Limb (tissue), 2 donors: ENCODE data around the gene PRXL2C.
"Not testable (repeated sequence)": the region's sequence is repeated elsewhere in the genome, so short reads cannot be mapped to it uniquely, and the experiment has no call there.

Experiments
- DNase-seq, 2 donors: peaks; one replicate each; pipeline ENCODE4 v3.0.0-alpha.2; 2016; ENCODE audit errors: extremely low spot score in 2 of 2

The PRXL2C gene

GRCh38 chr9:96649620-96650324 is 5.3 kb downstream of the PRXL2C start:
- DNase-seq = no peak

DNA sequence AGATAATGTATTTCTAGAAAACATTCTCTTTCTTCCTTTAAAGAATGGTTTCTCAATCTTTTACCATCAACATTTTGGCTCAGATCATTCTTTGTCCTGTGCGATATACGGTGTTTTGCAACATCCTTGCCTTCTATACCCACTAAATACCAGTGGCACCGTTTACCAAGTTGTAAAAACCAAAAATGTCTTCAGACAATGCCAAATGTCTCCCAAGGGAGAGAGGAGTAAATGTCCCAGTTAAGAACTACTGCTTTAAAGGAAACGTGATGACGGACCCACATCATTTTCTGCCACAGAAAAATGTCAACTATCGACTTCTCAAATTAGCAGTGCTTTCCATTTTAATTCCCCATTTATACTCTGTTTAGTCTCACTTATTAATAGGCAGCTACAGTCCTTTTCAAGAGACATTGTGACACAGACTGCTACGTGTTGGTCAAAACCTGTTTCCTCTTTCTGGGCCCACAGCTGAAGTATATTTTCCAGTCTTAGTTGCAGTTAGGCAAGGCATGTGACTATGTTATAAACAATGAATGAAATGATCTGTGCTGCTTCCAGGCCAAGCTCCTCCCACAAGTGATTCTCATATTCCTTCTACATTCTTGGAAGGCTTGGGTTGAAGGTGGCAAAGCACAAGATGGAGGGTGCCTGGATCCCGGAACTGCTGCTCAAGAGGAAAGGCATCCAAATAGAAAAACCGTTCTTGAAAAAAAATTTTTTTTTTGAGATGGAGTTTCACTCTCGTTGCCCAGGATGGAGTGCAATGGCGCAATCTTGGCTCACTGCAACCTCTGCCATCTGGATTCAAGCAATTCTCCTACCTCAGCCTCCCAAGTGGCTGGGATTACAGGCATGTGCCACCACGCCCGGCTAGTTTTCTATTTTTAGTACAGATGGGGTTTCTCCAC is 8.8 kb downstream of the PRXL2C start:
- DNase-seq = peak in 1 of 2 donors; percentile 4

- no peak for DNase-seq
These were observed 11.0 kb downstream of the PRXL2C start for GRCh38 chr9:96644137-96644536.

DNA sequence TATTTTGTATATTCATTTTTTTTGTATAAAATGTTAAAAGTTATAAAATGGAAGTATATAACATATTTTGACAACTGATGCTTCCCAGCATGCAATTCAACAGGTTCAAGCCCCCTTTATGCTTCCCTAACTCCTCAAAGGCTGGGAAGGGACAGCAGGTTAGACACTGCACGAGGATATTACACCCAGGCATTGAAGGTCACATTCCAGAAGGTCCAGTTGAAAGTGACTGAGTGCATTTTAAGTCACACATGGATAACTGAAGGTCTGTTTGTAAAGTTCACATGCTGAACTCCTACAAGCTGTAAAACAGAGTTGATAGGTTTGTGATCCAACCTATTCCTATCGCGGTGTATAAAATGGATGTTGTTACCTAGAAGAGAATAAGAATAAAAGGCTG is 13.6 kb downstream of the PRXL2C start:
- DNase-seq = no peak

DNA sequence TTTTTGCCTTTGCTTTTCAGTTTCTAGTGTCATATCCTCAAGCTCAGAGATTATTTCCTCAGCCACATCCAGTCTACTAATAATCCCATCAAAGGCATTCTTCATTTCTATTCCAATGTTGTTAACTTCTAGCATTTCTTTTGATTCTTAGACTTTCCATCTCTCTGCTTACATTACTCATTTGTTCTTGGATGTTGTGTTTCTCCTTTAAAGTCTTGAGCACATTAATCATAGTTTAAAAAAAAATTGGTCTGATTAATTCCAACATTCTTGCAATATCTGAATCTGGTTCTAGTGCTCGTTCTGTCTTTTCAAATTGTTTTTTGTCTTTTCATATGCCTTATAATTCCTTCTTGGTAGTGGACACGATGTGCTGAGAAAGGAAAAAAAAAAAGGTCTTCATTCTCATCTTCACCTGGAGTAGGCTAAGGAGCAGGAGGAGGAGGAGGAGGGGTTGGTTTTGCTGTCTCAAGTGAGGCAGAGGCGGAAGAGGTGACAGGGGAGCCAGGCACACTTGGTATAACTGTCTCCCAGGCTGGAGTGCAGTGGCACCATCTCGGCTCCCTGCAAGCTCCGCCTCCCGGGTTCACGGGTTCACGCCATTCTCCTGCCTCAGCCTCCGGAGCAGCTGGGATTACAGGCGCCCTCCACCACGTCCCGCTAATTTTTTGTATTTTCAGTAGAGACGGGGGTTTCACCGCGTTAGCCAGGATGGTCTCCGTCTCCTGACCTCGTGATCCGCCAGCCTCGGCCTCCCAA is 16.3 kb downstream of the PRXL2C start:
- DNase-seq = no peak

- no peak for DNase-seq
These were observed 18.7 kb downstream of the PRXL2C start for GRCh38 chr9:96636368-96636767.

DNA sequence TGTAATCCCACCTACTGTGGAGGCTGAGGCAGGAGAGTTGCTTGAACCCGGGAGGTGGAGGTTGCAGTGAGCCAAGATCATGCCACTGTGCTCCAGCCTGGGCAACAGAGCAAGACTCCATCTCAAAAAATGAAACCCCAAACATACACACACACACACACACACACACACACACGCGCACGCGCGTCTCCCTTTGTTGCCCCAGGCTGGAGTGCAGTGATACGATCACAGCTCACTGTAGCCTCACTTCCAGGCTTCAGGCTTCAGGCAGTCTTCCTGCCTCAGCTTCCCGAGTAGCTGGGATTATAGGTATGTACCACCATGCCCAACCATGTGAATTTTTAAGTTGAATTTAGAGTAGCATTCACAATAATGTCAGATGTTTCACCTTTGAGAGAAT is 21.5 kb downstream of the PRXL2C start:
- not testable (repeated sequence) for DNase-seq

DNA sequence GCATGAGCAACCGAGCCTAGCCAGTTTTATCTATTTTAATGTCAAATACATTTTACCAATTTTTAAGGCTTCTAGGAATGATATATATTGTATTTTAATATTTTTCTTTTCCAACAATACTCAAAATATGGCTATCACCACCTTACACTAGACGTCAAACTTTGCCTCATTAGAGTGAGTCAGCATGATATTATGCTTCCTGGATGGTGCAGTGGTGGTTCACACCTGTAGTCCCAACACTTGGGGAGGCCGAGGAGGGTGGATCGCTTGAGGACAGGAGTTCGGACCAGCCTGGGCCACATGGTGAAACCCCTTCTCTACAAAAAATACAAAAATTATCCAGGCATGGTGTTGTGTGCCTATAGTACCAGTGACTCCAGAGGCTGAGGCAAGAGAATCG is 28.2 kb downstream of the PRXL2C start:
- DNase-seq = no peak

GRCh38 chr9:96621618-96622017 is 33.5 kb downstream of the PRXL2C start:
- no peak for DNase-seq

GRCh38 chr9:96620832-96621269 is 34.3 kb downstream of the PRXL2C start:
- no peak for DNase-seq

DNA sequence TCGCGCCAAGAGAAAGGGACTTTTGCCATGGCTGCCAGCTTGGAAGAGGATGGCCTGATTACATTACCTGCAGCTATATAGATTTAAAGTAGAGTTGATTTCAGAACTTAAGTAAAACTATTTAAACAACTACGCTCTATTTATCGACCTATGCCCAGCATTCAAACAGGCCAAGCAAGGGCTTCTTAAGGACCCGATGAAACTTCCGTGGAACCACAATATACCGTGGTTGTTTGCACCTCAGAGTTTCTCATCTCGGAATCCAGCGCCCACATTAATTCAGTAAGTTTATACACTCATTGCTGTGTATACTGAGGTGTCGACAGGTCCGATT is 35.0 kb downstream of the PRXL2C start:
- no peak for DNase-seq

DNA sequence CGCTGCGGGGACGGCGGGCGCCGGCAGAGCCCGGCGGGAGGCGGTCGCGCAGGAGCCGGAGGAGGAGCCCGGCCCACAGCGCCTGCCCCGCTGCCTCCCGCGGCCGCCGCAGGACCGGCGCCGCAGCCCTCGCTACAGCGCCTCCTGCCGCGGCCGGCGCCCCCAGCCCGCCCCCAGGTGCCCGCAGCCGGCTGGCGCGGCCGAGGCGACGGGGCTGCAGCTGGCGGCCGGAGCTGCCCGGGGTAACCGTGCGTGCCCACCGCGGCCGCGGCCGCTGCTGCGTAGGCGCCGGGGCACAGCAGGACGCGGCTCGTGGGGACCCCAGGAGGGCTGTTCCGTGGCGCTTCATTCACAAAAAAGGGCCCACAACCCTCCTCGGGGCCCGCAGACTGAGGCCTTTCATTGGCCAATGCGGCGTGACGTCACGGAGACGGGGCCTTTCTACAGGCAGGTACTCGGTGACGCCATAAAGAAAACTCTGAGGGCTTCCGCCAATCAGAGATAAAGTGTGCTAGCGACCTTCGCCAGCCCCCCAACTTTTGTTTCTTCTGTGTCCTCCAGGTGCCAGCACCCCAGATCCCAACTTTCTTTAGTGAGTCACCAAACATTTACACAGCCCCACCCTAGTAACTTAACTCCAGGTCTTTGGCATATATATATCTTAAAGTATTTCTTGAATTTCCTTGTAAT is 35.5 kb downstream of the PRXL2C start, which contains the start of gene CDC14B:
Gene CDC14B (minus strand): TSS at position 353 of the 690 bp plus-strand sequence. CDS start 465 bp downstream, outside the sequence.
- peak; percentile 87 to 93 for DNase-seq

- DNase-seq = peak in 1 of 2 donors; percentile 53
These were observed 36.0 kb downstream of the PRXL2C start for GRCh38 chr9:96619124-96619465.

DNA sequence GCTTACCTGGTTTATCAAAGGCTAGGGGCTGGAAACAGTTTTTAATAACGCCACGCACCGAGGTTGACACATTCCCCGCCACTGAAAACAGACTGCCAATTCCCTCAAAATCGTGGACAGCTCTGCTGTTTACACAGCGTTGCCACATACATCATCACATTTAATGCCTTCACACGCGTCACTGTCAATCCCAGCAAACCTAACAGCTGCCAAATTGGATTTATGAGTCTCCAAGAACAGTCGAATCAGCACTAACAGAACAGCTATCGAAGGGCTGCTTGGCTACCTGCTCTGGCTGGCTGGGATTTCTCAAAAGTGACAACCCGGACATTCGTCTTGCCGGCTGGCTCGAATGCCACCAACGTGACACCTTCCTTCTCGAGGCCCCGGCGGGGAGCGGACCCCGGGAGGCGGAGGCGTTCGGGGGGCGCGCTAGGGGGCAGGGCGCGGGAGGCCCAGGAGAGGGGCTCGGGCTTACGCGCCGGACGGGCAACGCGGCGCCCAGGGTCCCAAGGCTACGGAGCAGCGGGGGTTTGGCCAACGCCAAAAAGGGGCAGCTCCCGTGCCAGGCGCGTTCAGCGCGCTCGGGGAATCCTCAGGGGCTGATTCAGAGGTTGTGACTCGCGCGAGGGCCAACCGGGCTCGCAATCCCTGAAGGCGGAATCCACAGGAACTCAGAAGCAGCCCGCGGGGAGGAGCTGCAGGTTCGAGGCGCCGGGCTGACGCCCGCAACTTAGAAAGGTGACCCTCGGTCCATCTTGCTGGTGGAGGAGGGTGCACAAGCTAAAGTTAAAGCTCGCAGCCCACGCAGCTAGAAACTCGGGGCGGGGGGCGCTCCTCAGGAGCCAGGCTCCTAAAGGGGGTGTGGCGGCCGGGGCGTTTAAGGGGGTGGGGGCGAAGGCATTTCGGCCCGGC is 36.7 kb downstream of the PRXL2C start:
- DNase-seq = peak; percentile 70 to 74

DNA sequence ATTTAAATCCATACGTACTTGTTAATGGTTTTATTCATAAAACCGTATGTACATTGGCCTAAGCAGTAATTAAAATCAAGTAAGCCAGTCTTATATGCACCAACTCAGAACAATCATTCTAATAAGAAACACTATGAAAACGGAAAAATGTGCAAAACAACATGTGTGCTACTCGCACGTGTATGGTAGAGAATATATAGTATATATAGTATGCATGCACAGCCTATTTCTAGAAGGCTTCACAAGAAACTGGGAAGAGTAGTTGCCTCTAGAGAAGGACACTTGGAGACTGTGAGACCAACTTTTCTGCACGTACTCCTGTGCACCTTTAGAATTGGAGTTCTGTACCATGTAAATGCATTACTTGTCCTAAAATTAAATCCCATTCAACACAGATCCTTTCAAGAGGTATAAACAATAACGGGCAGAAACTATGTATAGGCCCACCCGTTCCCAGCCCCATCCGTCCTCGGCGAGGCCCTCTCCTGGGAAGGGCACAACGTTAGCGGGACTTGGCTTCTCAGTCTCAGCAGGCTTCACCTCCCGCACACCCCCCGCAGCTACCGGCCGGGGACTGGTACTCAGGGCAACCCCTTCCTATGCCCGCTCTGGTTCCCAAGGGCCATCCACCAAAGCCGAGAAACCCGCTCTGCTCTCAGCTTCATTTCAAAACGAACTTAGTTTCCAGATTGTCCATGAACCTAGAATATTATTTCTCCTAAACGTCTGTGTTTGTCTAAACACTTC is 37.5 kb downstream of the PRXL2C start:
- peak in 1 of 2 donors; percentile 48 for DNase-seq

- DNase-seq = no peak
These were observed 38.2 kb downstream of the PRXL2C start for GRCh38 chr9:96616817-96617438.

DNA sequence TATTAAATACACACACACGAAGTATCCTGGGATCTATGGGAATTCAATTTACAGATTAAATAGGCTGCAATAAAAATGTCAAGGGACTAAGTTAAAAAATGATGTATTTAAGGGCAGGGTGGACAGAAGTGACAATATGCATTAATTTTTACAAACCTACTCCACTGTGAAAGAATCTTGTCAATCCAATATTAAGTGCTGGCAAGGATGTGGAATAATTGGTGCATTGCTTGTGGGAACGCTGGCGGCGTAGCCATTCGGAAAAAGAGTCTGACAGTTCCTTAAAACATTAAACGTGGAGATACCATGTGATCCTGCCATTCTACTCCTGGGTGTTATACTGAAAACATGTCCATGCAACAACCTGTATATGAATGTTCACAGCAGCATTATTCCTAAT is 39.7 kb downstream of the PRXL2C start:
- no peak for DNase-seq

DNA sequence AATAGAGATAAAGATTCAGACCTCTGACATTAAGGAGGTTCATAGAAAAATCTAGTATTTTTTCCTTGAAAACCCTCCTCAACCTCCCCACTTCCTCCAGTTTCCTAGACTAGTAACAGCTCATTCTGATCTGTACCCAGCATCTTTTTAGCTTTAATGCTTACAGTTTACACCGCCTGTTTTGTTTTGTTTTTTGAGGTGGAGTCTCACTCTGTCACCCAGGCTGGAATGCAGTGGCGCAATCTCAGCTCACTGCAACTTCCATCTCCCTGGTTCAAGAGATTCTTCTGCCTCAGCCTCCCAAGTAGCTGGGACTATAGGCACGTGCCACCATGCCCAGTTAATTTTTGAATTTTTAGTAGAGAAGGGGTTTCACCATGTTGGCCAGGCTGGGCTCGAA is 40.5 kb downstream of the PRXL2C start:
- not testable (repeated sequence) for DNase-seq

DNA sequence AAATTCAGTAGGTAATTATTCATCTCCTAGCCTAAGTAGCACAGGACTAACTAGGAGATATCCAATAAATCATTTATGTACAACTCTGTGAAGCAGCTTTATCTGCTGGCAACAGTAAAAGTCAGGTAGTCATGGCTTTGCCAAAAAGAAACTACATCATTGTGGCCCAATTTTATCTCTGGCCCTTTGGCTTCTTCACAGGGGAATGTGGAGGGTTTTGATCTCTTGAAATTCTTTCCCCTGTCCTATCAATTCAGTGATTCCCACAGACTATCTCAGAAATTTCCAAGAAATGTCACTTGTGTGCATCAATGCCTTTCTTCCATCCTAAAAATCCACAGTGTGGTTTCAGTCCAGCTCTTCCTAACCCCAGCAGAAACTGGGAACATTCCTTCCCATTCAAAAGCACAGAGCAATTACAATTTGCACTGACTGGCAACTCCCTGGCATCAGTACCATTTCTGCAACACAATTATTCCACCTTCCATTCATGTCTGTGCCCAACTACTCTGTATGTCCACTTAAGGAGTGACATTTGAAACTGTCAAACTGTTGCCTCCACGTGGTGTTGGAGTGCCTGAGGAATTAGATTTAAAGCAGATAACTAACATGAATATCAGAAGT is 42.0 kb downstream of the PRXL2C start:
- DNase-seq = no peak
